ENCODE data around the gene NGRN.

GRCh38 chr15:90306560-90306959 lies 41.1 kb downstream of the NGRN start:
- no peak for TF ChIP-seq POLR2A (IDR thresholded peaks at IDR 0.05)
- TF ChIP-seq CTCF (IDR thresholded peaks at IDR 0.05): no peak
